GM19328 (cell line): ENCODE data around the gene PFN3.
"Not testable (repeated sequence)": the region's sequence is repeated elsewhere in the genome, so short reads cannot be mapped to it uniquely, and the experiment has no call there.

ENCODE experiments used
- ATAC-seq: cut with Tn5 transposase; IDR thresholded peaks from one replicate; pipeline ENCODE4 v1.9.1; 2021; ENCODE audit warnings: mild to moderate bottlenecking, moderate library complexity; ENCODE audit not compliant: unreplicated experiment

PFN3 gene

DNA sequence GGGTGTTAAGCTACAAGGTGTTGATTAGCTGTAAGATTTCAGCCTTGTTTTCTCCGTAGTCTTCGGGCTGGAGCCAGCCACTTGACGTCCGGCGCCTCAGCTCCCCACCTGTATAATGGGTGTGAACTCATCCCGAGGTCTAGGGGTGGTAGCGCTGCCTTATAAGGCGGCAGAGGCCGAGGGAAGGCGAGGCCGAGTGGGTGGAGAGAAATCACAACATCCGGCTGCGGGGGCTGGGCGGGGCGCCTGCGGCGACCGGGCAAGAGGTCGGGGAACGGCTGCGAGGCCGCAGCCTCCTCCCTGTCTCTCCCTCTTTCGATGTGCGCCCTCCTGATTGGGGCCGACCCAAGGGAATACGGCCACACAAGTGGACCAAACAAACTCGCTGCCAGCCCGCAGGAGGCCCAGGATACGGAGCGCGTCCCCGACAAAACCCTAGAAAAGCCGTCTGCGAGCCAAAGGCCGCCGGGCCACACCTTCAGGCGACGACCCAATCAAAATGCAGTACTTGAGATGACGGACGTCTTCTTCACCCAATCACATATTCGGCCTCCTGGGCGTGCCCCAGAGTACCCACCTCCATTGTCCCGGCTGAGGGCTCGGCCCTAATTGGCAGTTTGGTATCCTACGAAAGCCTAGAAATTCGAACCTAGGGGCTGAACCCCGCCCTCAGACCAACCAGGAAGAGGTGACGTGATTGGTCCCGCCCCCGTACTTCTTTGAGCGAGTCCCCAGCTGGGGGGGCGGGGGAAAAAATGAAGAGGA lies 25.5 kb upstream of the PFN3 start:
- ATAC-seq = peak; percentile 68

DNA sequence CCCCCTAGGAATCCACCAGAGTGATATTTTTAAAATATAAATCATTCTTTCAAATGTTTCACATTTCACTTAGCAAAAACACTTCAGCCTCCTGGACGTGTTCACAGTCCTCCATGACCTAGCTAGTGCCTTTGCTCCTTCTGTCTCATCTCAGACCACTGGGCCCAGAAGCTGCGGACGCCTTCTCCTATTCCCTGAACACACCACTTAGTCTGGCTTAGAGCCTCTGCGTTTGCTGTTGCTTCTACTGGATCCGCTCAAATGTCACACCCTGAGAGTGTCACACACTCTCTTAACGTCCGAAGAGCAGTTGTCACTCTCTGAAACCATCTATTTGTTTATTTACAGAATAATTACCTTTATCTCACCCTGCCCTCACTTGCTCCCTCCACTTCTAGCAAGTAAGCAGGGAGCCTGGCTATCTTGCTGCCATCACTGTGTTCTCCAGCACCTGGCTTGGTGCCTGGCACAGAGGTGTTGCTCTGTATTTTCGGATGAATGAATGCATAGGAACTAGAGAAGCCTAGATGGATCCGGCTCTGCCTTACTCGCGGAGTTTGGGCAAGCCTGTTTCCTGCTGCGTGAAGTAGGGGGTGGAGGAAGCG lies 24.8 kb upstream of the PFN3 start:
- no peak for ATAC-seq

DNA sequence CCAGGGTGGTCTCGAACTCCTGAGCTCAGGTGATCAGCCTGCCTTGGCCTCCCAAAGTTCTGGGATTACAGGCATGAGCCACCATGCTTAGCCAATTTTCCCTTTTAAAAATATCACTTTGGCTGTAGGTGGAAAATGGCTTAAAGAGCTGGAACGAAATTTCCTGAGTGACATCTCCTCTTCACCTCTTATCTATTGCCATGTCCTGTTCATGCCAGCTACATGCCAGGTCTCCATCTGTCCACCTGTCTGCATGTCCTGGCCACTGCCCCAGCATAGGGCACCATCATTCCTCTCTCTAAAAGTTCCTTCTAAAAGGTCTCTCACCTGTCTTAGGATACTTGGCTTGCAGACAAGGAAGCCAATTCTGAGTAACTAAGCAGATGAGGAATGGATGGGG lies 23.2 kb upstream of the PFN3 start:
- ATAC-seq = no peak

DNA sequence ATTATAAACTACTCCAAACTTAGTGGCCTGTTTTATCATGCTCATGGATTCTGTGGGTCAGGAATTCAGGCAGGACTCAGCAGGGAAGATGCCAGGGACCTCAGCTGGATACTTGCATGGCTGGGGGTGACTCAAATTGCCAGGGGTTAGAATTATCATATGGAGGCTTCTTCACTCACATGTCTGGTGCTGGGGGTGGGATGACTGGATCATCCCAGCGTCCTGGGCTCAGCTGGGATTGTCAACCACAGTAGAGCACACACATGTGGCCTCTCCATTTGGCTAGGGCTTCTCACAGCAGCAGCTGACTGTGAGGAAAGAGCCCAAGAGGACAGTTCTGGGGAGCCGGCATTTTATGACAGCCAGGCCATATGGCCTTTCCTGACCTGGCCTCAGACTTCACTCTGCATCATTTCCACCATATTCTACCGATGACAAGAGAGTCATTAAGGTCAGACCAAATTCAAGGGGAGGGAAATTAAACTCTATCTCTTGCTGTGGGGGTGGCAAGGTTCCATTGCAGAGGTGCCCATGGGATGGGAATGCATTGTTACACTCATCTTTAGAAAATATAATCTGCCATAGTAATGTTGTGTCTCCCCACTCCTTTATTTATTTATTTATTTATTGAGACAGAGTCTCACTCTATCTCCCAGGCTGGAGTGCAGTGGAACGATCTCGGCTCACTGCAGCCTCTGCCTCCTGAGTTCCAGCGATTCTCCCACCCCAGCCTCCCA lies 20.8 kb upstream of the PFN3 start:
- no peak for ATAC-seq

DNA sequence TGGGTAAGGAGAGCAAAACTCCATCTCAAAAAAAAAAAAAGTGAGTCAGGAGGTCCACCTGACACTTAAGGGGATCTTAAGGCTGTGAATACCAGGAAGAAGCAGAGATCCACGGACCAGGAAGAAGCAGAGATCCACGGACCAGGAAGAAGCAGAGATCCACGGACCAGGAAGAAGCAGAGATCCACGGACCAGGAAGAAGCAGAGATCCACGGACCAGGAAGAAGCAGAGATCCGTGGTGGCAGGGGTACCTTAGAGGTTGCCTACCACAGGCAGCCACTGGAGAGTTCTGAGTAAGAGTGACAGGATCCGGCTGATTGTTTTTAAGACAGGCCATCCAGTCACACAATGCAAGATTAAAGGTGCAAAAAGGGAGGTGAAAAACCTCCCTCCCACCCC lies 20.0 kb upstream of the PFN3 start:
- ATAC-seq = not testable (repeated sequence)

DNA sequence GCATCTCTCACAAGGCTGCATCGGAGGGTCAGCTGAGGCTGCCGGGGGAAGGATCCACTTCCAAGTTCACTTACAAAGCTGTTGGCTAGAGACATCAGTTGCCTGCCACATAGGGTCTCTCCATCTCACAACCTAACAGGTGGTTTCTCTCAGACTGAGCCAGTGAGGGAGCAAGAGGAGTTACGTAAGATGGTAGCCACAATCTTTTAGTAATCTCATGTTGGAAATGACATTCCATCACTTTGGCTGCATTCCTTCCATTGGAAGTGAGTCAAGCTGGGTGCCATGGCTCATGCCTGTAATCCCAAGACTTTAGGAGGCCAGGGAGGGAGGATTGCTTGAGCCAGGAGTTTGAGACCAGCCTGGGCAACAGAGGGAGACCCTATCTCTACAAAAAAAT lies 18.6 kb upstream of the PFN3 start:
- ATAC-seq = no peak

DNA sequence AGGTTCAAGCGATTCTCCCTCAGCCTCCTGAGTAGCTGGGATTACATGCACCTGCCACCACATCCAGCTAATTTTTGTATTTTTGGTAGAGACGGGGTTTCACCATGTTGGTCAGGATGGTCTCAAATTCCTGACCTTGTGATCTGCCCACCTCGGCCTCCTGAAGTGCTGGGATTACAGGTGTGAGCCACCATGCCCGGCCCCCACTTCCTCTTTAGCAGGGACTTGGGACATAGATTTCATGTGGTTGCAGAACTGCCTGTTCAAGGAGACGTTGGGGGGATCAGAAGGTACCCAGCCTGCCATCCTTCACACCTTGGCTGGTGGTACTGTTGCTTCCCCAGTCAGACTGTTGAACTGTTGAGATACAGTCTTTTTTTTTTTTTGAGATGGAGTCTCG lies 16.6 kb upstream of the PFN3 start:
- ATAC-seq = not testable (repeated sequence)

DNA sequence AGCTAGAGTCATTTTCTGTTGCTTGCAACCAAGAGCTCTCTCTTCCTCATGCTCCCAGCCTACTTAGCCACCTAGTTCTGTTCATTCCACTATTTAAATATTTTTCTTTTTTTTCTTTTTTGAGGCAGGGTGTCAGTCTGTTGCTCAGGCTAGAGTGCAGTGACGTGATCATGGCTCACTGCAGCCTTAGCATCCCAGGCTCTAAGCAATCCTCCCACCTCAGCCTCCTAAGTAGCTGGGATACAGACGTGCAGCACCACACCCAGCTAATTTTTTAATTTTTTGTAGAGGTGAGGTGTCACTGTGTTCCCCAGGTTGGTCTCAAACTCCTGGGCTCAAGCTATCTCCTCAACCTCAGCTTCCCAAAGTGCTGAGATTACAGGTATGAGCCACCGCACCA lies 14.0 kb upstream of the PFN3 start:
- ATAC-seq = no peak

DNA sequence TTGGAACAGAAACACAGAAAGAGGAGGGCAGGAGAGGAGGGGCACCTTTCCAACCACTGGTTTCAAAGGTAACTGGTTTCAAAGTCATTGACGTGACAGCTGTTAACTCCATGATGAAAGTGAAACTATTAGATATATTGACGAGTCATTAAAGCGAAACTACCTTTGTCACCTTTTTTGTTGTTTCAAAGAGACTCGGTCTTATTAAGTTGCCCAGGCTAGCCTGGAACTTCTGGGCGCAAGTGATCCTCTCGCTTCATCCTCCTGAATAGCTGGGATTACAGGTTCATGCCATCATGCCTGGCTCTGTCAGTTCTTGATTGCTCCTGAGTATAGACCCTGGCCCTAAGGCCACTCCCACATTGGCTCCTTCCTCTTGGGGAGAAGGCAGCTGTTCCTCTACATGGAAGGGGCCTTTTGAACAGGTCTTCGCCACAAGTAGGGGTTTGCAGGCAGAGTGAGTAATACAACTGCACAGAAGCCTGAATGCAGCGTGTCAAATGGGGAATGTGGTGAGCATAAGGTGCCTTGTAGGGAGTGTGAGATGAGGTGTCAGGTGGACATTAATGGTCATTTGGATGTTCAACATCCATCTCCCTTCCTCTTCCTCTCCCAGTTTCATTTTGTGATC lies 12.3 kb upstream of the PFN3 start:
- no peak for ATAC-seq

DNA sequence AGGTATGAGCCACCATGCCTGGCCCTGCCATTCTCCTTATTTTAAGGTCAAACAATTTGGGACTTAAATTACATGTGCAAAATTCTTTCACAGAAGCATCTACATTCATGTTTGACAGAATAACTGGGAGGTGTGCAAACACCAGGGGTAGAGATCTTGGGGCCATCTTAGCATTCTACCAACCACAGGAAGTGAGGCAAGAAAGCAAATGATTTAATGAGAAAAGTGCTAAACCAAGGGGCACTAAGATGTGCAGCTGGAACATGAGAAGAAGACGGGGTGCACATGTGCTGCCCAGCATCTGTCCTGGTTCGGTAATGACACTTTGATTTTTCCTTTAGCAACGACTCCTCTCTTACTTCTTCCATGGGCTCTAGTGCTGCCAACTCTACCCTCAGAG lies 10.1 kb upstream of the PFN3 start:
- ATAC-seq = no peak

DNA sequence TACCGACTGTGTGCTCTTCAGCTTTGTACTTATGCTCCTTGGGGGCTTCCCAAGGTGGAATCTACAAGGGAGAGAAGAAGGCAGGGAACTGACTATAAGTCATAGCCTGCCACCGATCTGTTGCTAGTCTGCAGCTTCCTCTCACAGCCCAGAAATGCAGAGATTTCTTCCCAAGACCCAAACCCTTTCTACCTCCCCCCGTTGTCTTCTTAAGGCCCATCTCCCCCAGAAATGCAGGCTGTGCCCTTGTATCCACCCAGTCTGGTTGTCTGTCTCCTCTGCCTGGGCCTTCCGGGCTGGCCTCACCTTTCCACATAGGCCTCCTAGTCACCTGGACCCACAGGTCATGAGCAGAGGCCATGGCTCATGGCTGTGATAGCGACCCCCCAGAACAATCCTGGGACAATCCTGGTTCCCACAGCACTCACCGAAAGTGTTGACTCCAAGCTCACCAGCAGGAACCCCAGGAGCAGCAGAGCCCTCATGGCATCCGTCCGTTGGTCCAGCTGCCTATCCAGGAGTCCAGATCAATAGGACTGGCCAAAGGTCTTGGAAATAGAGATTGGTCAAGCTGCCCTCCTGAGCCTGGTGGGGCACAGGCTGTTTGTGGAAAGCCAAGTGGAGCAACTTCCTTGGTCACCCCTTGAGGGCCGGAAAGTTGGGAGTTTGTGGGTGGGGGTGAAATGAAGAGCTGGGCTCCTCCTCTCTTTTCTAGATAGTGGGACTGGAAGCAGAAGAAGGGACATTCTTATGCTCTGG lies 8.8 kb upstream of the PFN3 start, which contains the start of gene F12:
Gene F12 (minus strand): TSS at position 522 of the 759 bp plus-strand sequence. CDS start 37 bp downstream, at position 485.
- no peak for ATAC-seq

DNA sequence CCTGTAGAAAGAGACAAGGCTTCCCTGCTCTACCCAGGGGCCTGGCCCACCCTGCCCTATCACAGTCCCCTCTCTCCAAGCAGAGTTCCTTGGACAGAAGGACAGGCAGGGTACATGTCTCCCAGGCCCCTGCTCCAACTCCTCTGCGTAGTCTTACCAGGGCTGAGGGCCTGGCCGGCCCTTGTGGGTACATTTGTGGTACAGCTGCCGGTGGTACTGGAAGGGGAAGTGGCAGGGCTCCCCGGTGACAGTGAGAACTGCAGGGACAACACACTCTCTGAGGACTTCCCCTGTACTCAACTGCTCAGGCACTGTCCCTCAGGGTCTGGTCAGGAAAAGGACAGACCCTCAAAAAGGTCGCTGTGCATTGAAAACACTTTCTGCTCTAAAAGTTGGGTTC lies 5.3 kb upstream of the PFN3 start:
- ATAC-seq = no peak

DNA sequence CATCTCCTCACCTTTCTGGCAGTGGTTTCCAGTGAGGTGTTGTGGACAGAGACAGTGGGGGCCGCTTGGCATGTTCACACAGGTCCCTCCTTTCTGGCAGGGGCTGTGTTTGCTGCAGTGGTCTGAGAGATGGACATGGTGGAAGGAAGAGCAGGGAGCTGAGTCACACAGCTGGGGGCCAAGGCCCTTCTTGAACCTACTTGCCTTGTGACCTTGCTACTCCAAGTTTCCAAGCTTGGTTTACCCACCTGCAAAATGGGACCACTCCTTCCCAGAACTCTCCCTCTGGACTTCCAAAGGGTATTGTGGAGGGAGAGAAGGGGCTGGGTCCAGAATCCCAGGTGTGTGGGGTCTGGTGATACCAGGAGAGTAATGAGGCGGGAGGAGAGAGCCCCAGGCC lies 4.9 kb upstream of the PFN3 start:
- ATAC-seq = no peak

DNA sequence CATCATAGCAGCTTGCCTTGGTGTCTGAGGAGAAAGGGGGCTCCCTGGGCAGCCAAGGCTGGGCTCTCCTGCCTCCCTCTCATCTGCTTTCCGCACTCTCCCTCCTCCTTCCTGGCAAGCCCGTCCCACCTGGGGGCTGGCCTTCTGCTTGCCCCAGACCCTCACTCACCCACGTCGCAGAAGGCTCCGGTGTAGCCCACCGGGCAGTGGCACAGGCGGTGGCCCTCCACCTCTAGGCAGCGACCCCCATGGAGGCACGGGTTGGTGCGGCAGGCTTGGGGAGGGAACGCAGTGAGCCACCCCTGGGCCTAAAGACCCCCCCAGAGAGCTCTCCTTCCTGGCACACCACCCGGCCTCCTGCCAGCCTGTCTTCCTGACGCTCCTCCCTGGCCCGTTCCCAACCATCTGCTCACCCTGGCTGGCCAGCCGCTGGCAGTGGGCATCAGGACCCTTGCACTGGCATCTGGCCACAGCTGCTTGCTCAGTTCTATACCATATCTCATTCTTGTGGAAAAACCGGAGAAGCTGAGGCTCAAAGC lies 4.2 kb upstream of the PFN3 start:
- no peak for ATAC-seq

DNA sequence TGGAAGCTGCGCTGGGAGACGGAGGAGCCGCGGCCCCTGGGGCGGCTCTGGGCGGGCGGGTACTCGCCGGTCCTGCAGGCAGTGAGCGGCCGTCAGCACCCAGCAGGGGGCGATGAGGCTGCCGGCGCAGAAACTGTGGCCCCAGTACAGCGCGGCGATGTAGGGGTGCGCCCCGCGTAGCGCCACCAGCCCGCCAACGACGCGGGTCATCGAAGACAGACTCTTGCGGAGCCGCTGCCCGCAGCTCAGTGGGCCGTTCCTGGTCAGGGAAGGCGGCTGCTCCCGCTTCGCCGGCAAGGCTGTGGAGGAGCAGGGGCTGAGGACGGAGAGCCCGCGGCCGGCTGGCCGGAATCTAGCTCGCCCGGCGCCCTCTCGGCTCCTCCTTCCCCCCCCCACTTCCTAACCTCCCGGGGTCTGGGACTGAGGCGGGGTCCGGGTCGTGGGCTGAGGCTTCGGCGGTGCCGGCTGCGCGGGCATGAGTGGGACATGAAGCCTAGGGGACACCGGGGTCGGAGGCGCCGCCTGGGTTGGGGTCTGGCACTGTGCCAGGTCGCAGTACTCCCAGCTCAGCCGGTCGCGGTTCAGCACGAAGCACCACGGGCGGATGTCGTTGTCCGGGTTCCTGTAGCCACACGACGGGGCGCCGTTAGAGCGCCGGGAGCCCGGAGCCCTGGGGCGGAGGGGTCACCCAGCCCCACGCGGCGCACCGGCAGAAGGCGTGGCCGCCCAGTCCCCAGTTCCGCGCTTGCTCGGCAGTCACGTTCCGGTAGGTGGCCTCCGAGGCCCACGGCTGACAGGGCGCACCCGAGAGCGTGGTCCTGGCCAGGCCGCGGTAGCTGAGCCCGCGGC lies 3.6 kb upstream of the PFN3 start:
- peak; percentile 70 for ATAC-seq

DNA sequence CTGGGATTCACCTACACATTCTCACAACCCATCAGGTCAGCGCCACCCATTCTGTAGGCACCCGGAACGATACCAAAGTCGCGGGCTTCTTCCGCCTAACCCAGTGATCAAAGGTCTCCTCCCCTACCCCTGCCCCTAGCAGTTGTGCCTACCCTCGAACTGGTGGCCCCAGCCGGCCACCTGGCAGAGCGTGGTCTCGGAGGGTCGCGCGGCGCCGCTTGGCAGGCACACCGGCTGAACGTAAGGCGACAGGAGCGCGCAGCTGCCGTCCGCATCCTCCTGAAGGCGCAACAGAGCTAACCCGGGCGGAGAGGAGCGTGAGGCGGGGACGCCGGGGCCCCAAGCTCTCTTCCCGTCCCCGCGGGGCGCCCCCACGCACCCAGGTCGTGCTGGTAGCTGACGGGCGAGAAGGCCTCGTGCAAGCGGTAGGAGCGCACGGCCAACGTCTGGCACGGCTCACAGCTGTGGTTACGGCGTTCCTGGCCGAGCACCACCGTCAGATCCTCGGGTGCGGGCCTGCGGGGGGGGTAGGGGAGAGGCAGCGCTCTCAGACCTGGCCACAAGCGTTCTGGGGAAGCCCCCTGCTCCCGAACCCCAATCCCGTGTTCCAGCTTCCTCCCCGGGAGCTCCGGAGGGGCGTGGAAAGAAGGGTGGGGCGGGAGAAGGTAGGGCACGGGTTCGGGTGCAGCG lies 2.8 kb upstream of the PFN3 start:
- peak; percentile 3 for ATAC-seq

DNA sequence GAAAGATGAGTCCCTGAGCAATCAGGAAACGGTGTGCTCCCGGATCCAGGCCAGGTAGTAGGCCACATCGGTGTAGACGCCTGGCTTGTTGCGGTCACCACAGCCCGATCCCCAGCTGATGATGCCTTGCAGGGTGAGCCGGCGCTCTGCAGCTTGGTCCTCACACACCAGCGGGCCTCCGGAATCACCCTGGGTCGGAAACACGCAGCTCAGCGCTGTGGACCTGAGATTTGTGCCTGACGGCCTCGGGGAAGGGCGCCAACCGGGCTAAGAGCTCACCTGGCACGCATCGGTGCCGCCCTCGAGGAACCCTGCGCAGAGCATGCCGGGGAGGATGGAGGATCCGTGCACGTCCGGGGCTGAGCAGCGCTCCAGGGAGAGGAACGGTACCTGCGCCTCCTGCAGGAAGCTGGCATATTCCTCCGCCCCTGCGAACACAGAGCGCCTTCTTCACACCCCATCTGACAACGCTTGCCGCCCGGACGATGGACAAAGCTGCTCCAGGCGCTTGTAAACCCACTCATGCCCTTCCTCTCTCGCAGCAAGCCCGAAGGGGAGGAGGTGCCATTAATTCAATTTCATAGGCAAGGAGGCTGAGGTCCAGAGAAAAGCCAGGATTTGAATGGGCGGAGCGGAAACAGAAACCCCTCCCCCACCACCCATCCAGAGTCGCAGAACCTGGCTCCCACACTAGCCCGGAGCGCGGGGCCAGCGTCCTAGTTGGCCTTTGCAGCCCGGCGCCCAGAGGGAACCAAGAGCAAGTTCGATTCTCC lies 2.0 kb upstream of the PFN3 start:
- no peak for ATAC-seq

DNA sequence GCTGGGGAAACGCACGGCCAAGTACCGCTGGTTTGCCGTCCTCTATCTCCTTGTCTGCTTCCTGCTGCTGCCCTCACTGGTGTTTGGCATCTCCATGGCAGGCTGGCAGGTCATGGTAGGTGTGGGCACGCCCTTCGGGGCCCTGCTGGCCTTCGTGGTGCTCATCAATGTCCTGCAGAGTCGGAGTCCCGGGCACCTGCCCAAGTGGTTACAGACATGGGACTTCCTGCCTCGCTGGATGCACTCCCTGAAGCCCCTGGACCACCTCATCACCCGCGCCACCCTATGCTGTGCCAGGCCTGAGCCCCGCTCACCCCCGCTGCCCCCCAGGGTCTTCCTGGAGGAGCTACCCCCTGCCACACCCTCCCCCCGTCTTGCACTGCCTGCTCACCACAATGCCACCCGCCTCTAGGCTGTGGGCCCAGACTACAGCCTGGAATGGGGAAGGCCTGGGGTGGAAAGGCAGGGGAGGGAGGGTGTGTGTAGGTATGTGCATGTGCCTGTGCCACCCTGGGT lies 2.5 kb downstream of the PFN3 start:
- no peak for ATAC-seq
